ENCODE results near the gene POLR1A. TPM values are rescaled to one million over a fixed set of nuclear protein-coding genes. Genes with fewer than 3 reads are reported as not detected.

The POLR1A gene
- total RNA-seq, 1 donor from 2014 or later: 45.2 TPM

GRCh38 chr2:86015699-86016098 is 90.0 kb downstream of the POLR1A start:
- FAIRE-seq: no peak

DNA sequence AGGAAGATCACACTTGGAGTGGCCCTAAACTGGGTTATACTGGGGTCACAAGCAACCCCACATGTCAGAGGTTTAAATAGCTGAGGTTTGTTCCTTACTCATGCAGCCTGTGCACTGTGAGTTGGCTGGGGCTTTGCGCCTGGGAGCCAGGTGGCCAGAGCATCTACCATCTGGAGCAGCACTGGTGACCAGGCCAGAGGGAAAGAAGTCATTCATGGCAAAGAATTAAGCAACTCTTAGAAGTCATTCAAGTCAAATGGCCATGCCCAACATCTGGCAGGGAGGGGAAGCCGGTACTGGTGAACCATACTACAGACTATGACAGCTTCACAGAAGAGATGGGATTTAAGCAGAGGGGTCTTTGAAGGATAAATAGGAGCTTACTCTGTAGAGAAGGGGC is 90.7 kb downstream of the POLR1A start:
- Histone ChIP-seq H3K27me3 (ENCODE audit: insufficient read depth, low read length) (peaks cover 6% of the 10 kb centered on the region), H3K36me3 (ENCODE audit: insufficient read depth, low read length) (no peaks in the 10 kb centered on the region), H4K20me1 (ENCODE audit: insufficient read depth, low read length) (no peaks in the 10 kb centered on the region), H3K9me3 (ENCODE audit: insufficient read depth, low read depth, low read length) (peaks cover 8% of the 10 kb centered on the region), H3K4me1 (ENCODE audit: insufficient read depth, low read length) (no peaks in the 10 kb centered on the region), H3K79me2 (ENCODE audit: insufficient read depth, low read length) (no peaks in the 10 kb centered on the region), H3K4me2 (ENCODE audit: low read length) (no peak overlapping the region), H3K27ac (ENCODE audit: low read depth, low read length) (no peak overlapping the region), H3K9ac (ENCODE audit: low read length) (no peak overlapping the region), H2AFZ (ENCODE audit: low read depth, low read length) (no peak overlapping the region), H3K4me3 (ENCODE audit: insufficient read depth, low read depth, low read length) (no peak overlapping the region)
- DNase-seq (ENCODE audit: low read depth): no peak
- Mint-ChIP-seq H3K27ac (ENCODE audit: unreplicated experiment) (no peak overlapping the region), H3K4me3 (ENCODE audit: unreplicated experiment) (no peak overlapping the region), H3K9me3 (ENCODE audit: unreplicated experiment) (peaks cover 17% of the 10 kb centered on the region), H3K4me1 (ENCODE audit: low read depth, unreplicated experiment) (peaks cover 3% of the 10 kb centered on the region), H3K27me3 (ENCODE audit: low read depth, unreplicated experiment) (peaks cover 2% of the 10 kb centered on the region), H3K36me3 (ENCODE audit: low read depth, unreplicated experiment) (no peaks in the 10 kb centered on the region)
- no peak for FAIRE-seq
- TF ChIP-seq, protein P1, sequence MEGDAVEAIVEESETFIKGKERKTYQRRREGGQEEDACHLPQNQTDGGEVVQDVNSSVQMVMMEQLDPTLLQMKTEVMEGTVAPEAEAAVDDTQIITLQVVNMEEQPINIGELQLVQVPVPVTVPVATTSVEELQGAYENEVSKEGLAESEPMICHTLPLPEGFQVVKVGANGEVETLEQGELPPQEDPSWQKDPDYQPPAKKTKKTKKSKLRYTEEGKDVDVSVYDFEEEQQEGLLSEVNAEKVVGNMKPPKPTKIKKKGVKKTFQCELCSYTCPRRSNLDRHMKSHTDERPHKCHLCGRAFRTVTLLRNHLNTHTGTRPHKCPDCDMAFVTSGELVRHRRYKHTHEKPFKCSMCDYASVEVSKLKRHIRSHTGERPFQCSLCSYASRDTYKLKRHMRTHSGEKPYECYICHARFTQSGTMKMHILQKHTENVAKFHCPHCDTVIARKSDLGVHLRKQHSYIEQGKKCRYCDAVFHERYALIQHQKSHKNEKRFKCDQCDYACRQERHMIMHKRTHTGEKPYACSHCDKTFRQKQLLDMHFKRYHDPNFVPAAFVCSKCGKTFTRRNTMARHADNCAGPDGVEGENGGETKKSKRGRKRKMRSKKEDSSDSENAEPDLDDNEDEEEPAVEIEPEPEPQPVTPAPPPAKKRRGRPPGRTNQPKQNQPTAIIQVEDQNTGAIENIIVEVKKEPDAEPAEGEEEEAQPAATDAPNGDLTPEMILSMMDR (IDR thresholded peaks at IDR 0.05; ENCODE audit: insufficient read depth, low read depth, low read length): no peak
- no peak for TF ChIP-seq EZH2 (IDR thresholded peaks at IDR 0.05; ENCODE audit: insufficient read depth, low read length)

More at GRCh38 chr2:86015699-86016098, 90.0 kb downstream of the POLR1A start:
- Histone ChIP-seq H3K9ac (ENCODE audit: low read length) (no peak overlapping the region), H3K27me3 (ENCODE audit: insufficient read depth, low read length) (peaks cover 6% of the 10 kb centered on the region), H3K4me3 (ENCODE audit: insufficient read depth, low read depth, low read length) (no peak overlapping the region), H3K36me3 (ENCODE audit: insufficient read depth, low read length) (no peaks in the 10 kb centered on the region), H3K79me2 (ENCODE audit: insufficient read depth, low read length) (no peaks in the 10 kb centered on the region), H3K4me2 (ENCODE audit: low read length) (no peak overlapping the region), H3K9me3 (ENCODE audit: insufficient read depth, low read depth, low read length) (peaks cover 8% of the 10 kb centered on the region), H4K20me1 (ENCODE audit: insufficient read depth, low read length) (no peaks in the 10 kb centered on the region), H3K4me1 (ENCODE audit: insufficient read depth, low read length) (peaks cover 2% of the 10 kb centered on the region), H3K27ac (ENCODE audit: low read depth, low read length) (no peak overlapping the region), H2AFZ (ENCODE audit: low read depth, low read length) (no peak overlapping the region)
- no peak for TF ChIP-seq EZH2 (IDR thresholded peaks at IDR 0.05; ENCODE audit: insufficient read depth, low read length)
- TF ChIP-seq, protein P1 (IDR thresholded peaks at IDR 0.05; ENCODE audit: insufficient read depth, low read depth, low read length): no peak
- H3K4me3 Mint-ChIP-seq (ENCODE audit: unreplicated experiment): no peak overlapping the region
- H3K9me3 Mint-ChIP-seq (ENCODE audit: unreplicated experiment): peaks cover 17% of the 10 kb centered on the region
- DNase-seq (ENCODE audit: low read depth): no peak
- peaks cover 3% of the 10 kb centered on the region for H3K4me1 Mint-ChIP-seq (ENCODE audit: low read depth, unreplicated experiment)
- H3K27ac Mint-ChIP-seq (ENCODE audit: unreplicated experiment): no peak overlapping the region
- H3K36me3 Mint-ChIP-seq (ENCODE audit: low read depth, unreplicated experiment): no peaks in the 10 kb centered on the region
- peaks cover 2% of the 10 kb centered on the region for H3K27me3 Mint-ChIP-seq (ENCODE audit: low read depth, unreplicated experiment)

DNA sequence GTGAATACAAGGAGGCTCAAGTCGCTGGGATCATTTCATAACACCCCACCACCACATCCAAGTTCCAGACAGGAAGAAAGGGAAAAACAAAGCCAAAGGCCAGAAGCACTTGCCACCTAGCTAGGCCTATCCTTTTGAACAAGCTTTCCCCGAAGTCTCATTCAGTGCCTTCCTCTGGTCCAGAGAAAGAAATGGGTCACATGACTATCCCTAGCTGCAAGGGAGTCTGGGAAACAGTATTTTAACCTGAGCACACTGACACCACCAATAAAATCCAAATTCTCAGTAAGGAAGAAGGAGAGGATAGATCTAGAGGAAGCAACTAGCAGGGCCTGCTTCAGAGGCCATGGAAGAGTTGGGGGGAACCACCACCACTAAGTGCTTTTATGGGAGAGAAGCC is 91.2 kb downstream of the POLR1A start:
- Histone ChIP-seq H3K27me3 (ENCODE audit: insufficient read depth, low read length) (peaks cover 6% of the 10 kb centered on the region), H3K9ac (ENCODE audit: low read length) (no peak overlapping the region), H3K9me3 (ENCODE audit: insufficient read depth, low read depth, low read length) (peaks cover 8% of the 10 kb centered on the region), H3K4me1 (ENCODE audit: insufficient read depth, low read length) (no peaks in the 10 kb centered on the region), H3K79me2 (ENCODE audit: insufficient read depth, low read length) (no peaks in the 10 kb centered on the region), H2AFZ (ENCODE audit: low read depth, low read length) (no peak overlapping the region), H3K27ac (ENCODE audit: low read depth, low read length) (no peak overlapping the region), H3K36me3 (ENCODE audit: insufficient read depth, low read length) (no peaks in the 10 kb centered on the region), H3K4me3 (ENCODE audit: insufficient read depth, low read depth, low read length) (no peak overlapping the region), H4K20me1 (ENCODE audit: insufficient read depth, low read length) (no peaks in the 10 kb centered on the region), H3K4me2 (ENCODE audit: low read length) (no peak overlapping the region)
- Mint-ChIP-seq H3K9me3 (ENCODE audit: unreplicated experiment) (peaks cover 17% of the 10 kb centered on the region), H3K36me3 (ENCODE audit: low read depth, unreplicated experiment) (no peaks in the 10 kb centered on the region), H3K4me3 (ENCODE audit: unreplicated experiment) (no peak overlapping the region), H3K27me3 (ENCODE audit: low read depth, unreplicated experiment) (peaks cover 2% of the 10 kb centered on the region), H3K4me1 (ENCODE audit: low read depth, unreplicated experiment) (peaks cover 3% of the 10 kb centered on the region), H3K27ac (ENCODE audit: unreplicated experiment) (no peak overlapping the region)
- TF ChIP-seq EZH2 (IDR thresholded peaks at IDR 0.05; ENCODE audit: insufficient read depth, low read length): no peak
- no peak for FAIRE-seq
- no peak for DNase-seq (ENCODE audit: low read depth)
